GM21526 (cell line): ENCODE results near the gene RBMS3.
"Not testable (repeated sequence)": the region's sequence is repeated elsewhere in the genome, so short reads cannot be mapped to it uniquely, and the experiment has no call there.

ENCODE experiments used
- ATAC-seq: cut with Tn5 transposase; IDR thresholded peaks from one replicate; pipeline ENCODE4 v1.9.1; 2021; ENCODE audit warnings: moderate library complexity; ENCODE audit not compliant: unreplicated experiment, low FRiP score

The RBMS3 gene

DNA sequence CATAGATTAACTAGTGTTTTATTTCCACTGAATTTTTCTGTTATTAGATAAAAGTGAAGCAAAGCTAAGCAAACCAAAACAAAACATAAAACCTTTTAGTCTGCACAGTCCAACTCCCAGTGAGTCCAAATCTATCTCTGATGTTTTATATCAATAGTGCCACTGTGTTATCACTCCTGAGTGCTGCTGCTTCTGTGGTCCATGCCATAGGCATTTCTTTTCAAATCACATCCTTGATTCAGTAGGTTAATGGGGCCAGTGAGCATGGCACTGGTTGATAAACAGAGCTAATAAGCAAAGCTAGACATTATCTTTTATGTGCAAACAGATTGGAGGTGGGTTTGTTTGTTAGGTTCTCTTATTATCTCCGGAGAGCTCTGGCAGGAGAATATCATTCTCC is 30.0 kb downstream of the RBMS3 start:
- ATAC-seq = no peak

DNA sequence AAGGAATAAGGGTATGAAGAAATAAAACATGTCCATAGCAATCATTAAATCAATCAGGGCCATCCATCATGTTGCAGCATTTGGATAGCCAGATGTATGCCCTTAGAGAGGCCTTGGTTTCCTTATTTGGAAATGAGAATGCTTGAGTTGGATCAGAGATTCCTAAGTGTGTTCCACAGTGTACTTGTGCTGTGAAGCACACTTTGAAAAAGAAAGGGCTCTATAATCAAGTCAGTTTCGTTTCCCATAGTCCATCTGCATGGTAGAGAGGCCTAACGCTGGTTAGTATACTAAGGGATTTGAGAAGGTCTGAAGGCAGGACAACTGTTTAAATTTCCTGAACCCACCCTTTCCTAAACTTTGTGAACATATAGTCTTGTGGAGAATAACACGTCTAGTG is 30.9 kb downstream of the RBMS3 start:
- ATAC-seq = no peak

DNA sequence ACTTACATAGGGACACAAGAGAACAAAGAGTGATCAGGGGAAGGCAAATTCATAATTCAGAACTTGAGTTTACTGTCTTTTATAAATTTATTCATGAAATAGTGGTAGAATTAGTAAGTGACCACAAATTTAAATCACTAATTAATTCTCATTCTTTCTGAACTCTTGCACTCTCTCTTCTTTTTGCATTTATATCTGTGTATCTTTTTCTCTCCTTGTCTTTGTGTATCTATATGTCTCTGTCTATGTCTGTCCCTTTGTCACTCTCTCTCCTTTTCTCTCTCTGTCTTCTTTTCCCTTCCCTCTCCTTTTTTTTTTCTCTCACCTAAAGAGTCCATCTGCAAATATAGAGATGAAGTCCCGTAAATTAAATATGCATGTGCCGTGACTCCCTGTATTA is 31.5 kb downstream of the RBMS3 start:
- no peak for ATAC-seq

DNA sequence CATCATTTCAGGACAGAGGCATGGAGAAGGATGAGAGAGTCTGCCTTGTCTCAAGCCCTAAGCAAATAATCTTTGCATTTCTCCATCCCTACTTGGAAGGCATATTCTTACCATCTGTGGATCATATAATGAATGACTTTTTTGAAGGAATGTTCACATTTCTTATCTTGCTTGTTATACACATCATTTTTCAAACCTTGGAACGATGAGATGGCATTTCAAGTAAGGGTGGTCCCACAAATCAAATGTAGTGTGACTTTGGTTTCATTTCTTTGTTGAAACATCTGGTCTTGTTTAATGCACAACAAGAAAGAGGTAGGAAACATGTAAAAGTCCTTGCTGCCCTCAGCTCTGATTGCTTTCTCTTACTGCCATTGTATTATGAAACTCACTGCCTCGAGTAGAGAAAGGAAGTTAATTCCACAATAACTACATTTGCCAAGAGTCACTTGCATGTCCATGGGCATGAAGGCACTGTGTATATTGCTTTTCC is 32.1 kb downstream of the RBMS3 start:
- ATAC-seq = no peak

DNA sequence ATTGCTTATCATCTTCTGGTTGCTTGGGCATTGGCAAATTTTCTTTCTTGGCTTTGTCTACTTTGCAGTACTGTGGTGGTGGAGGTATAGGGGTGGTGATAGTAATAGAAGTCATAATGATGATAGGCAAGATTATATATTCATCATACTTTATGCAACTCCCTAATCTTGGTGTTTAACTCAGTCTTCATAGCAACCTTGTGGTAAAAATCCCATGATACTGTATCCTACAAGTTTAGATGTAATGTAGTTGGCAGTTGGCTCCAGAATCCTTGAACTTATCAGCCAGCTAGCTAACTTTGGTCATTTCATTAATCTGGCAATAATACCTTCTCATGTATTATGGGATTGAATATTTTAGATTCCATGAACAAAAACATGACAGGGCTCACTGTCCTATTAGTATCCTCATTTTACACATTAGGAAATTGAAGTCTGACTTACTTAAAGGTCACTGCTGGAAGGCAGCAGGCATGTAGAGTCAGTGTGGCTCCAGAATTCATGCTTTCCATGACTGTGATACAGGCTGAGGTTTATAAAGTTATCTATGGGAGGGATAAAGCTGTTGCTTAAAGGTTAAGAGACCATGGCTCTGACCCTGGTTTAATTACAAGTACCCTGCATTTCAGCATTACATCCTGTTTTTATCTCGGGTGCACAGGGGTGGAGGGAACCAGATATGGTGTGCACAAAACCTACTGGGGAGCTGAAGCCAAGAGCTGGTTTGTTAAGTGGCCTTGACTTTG is 33.3 kb downstream of the RBMS3 start:
- no peak for ATAC-seq

DNA sequence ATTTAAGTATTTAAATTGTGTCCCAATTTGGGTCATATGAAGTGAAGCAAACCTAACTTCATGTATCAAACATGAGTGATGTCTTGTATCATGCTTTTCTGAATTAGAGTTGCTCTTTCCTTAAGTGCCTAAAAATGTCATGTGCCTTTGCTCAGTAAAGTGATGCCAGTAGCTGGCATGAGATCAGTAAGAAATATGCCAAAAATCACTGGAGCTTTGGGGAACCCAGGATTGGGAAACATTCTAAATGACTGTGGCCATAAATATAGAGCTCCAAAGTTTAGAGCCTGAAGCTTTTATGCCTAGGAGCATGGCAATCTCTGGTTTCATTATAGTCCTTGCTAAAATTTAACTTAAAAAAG is 33.8 kb downstream of the RBMS3 start:
- no peak for ATAC-seq

DNA sequence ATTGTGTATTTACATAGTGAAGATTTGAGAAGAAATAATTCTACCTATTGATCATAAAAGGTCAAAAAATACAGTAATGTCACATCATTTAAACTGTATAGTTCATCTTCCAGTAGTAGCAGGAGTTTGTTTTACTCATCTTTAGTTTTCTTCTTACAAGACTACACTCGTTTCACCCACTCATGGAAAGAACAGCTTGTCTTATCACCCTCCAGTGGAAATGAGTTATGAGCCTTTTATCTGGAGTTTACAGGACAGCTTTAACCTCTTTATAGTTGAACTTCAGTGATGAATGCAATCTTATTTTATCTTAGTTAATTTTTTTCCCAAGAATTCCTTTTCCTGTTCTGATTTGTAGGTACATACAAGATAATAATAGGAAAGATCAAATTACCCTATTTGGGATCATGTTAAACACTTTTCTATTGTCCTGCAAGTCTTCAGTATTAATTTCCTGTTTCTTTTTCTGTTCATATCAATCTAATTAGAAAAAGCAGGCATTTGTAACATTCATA is 36.8 kb downstream of the RBMS3 start:
- no peak for ATAC-seq

DNA sequence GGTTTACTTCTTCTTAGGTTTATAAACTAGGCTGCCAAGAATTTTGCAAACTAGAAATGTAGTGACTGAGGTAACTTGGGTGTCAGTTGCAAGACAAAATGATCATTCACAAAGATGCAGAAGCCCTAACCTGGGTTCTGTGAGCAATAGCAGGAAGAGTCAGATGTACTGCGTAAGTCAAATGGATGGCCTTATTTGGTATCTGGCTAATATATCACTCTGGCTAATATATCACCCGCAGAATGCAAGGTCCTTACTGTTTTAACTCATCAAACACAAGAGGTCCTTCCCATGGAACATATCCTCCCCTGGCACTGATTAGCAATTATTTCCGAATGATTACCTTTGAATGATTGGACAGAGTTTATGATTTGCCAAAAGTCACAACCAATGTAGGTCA is 37.4 kb downstream of the RBMS3 start:
- ATAC-seq = no peak

DNA sequence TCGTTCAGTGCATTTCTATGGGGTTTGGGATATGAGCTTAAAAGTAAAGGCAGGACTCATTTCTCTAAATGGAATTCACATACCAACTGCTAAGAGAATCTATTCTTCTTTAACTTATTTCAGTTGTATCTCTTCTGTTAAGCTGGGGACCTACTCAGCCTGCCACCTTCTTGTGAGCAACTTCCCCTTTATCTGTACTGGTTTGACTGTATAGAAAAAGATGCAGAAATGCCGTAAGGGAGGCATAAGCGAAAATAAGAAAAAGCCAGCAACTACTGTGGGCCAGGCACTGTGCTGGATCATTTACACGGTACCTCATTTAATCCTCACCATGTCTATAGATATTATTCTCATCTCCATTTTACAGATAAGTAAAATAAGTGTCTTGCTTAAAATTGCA is 38.4 kb downstream of the RBMS3 start:
- peak; percentile 68 for ATAC-seq

DNA sequence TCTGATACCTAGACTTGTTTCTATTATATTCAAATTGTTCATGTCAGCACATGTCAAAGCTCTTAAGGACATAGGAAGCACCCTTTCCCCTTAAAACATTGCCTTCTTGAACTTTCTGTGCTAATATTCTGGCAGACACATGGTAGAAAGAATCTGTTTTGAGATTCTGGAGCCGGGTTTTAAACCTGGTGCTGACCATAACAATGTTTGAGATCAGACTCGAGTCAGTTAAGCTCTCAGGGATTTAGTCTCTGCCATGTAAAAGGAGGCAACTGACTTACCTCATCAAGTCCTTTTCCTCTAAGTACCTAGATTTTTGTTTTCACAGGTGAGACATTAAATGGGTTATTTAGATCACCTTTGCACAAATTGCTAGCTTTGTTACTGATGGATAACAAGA is 38.9 kb downstream of the RBMS3 start:
- no peak for ATAC-seq

DNA sequence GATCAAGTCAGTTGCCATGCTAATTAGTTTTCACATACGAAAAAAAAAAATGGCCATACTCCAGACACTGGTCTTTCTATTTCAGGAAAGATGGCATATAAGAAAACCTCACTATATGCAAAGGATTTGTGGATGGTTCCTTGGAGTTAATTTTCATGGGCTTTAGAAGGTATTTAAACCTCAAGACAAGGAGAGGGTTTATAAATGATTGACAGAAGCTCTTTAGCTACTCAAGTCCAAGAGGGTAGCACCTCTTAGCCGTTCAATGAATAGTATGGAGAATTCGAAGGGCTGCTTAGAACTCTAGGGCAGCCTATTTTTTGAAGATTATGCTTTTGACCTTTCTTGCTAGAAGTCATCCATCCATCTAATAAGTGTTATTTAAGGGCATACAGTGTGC is 41.7 kb downstream of the RBMS3 start:
- no peak for ATAC-seq

DNA sequence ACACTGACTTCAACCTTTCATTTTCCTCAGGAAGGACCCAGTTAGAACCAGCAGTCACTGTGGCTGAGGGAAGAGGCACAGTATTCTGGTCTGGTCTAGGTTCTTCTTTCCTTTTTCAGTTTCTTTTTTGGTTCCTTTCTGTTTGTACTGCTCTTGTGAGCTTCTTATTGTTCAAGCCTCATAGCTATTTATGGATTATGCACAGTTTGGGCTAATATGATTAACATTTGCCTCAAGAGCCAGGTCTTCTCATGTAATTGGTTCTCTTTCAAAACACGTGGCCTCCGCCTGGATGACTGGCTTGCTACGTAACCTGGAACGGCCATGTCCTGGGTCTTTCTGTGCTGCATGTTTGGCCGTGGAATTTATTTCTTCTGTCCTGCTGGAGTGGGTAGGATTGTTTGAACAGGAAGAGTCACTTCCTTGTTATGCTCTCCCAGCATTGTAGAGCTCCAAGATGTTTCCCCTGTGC is 43.3 kb downstream of the RBMS3 start:
- ATAC-seq = peak; percentile 98

DNA sequence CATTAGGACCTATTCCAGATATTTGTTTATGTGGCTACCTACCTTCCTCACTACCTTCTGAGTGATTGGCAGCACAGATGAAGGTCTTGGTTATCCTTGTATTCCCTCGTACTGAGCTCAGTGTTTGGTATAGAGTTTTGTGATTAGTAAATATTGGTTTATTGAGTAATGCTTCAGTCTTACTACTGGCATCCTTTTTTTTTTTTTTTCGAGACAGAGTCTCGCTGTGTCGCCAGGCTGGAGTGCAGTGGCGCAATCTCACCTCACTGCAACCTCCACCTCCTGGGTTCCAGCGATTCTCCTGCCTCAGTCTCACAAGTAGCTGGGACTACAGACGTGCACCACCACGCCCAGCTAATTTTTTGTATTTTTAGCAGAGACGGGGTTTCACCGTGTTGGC is 45.7 kb downstream of the RBMS3 start:
- ATAC-seq = not testable (repeated sequence)

DNA sequence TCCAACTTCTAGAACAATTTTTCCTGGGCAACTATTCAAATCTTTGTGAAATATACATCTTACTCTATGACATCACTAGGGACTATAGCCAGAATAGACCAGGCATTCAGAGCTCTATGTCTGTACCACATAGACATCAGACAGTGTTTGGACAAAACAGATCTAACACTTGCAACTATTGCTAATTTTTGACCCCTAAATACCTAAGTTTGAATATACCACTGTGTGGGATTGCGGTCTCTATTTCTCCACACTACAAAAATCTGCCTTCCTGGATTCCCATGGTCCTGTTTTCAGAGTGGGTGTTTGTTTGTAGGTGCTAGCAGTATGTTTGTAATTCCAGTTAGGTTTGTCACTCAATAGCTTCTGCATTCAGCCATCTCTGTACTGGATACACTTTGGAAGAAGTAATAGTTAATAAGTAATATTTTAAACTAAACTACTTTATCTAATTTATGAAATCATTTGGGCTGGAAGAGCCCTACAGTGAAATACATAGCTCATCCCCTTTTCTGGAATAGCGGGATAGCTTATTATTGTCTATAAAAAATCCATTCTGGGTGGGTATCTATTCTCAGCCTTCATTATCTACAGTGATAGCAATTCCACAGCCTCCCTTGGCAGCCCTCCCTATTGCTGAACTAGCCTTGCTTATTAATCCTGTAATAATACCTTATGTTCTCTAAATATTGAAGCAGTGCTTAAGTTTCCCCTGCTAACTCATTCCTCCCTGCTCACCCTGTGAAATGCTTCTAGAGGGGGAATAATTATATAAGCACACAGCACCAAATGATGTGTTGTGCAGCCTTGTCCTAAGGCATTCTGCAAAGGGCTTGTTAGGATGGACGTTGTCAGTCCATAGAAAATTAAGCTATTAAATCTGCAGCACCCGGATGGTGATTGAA is 49.4 kb downstream of the RBMS3 start:
- ATAC-seq = no peak

DNA sequence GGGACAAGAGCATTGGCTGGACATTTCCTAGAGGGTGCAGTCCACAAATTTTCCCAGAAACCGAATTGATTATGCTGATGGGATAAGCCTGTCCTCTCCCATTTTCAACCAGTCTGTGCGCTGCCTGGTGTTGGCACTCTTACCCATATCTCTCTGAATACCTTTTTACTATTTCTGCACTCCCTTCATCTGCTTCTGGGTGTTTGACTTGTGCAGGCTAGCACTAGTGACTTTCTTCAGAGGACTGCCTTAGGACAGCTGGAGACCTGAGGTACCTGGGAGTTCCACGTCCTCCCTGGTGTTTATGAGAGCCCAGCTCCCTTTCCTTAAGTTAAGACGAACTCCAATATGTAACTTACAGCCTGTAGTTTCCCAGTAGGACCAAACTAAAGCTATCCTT is 50.2 kb downstream of the RBMS3 start:
- no peak for ATAC-seq

DNA sequence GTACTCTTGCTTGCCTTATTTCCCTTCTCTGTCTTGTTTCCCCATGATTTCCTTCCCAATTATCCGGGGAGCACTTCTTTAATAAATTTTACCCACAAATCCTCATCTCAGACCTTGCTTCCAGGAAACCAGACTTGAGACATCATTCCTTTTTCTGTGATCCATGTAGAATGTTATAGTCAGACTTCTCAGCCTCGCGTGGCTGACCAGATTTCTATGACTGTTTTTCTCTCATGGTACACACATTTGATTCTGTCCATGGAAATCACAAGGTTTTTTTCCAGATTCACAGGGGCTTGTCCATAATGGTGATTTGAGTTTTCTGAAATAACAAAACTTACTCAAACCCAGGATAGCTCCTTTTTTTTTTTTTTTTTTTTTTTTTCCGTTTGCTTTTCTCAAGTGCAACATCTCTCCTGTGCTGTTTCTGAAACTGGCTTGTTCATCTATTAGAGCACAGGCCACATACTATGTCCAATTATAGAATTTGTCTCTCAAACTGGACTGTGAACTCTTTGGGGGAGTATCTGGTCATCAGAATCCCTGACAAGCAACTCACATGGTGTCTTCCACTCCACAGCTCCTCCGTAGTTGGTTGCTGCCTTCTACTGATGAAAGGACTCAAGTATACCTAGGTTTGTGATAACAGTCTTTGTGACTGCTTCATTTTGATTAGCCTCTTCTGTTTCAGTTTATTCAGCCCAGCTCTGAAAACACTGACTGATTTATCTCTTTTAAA is 50.8 kb downstream of the RBMS3 start:
- ATAC-seq = no peak

DNA sequence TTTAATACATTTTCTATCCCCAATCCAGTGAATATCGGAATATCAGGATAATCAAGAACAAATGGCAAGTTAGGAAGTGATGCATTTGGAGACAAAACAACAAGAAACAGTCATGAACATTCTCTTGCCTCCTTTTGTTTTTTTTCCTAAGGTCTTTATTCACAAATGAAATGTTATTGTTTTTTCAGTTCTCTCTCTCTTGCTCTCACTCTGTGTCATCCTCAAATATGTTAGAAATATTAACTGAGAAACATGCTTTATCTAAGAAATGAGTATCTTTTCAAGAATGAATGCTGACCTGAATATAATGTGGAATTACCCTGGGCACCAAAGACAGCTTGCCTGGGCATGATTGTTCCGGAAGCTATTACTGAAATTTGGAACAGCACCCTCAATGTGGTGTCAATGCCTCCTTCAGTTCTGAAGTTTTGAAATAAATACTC is 51.3 kb downstream of the RBMS3 start:
- ATAC-seq = no peak

DNA sequence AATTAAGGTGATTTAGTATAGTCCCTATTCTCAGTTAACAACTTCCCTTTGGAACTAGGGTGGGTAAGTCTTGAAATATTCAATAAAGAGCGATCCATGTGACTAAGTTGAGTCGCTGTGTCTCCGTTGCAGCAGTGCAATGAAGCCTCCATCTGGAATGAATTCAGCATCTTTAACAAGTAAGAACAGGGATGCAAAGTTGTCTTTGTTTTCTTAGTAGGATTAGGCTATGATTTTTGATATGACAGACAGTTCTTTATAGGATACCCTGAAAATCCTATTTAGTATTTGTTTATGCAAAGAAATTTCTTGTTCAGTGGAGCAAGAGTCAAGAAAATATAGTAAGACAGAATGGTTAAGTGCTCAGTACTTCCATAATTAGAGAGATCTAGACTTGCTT is 52.7 kb downstream of the RBMS3 start:
- ATAC-seq = no peak

DNA sequence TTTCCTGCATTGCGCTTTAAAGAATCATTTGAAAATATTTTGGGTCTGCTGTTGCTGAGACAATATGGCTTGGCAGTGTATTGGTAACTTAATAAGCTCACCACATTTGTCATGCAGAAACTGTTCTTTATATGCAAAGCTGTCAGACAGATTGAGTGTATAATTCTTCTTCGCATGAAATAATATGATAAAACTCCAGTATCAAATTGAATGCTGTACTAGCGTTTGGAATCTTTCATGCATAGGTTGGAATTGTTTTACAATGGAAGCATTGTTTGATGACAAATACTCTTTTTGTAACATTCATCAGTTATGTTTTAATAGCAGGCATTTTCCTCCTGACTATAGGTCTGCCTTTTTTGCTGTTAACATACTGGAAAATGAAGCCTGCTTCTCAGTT is 53.8 kb downstream of the RBMS3 start:
- ATAC-seq = no peak

DNA sequence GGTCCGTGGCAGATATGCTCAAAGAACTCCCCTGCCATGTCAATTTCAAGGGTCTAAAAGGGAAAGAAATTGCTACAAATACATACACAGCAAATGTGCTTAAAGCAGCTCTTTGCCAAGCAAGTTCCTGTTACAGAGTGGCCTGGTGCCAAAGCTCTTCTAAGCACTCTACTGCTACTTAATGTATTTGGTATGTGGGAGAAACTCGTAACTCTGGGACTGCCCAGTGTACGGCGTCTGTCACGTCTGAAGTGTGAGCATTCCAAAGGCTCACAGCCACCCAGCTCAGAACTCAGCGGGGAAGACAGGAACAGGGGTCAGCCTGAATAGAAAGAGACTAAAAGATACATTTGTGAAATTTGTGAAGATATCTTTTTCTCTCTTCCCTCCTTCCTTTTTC is 54.6 kb downstream of the RBMS3 start:
- no peak for ATAC-seq

DNA sequence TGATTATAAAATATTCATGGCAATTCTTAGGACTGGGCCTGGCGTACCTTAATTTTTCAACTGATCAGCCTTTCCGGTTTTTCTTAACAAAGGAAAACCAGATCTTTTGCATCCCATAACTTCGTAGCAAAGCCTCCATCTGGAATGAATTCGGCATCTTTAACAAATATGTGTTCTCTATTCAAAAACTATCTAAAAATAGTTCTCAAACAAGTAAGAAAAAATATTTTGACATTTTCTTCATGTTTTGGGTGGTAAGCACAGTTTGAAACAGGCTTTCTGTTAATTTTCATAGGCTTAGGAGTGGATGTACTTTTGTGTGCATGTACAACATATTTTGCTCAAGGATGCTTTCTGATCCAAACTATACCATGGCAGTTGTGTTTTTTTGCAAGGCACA is 55.1 kb downstream of the RBMS3 start:
- no peak for ATAC-seq
